GM12864 (cell line): ENCODE data around the gene FRMD1.

ENCODE experiments used
- DNase-seq: peaks from one replicate; pipeline ENCODE4 v3.0.0-alpha.2; 2011; ENCODE audit warnings: low read depth
- H3K4me3 ChIP-seq: 2 replicates; pipeline ENCODE4 v1.5.1; 2011; ENCODE audit warnings: mild to moderate bottlenecking, low read depth, low read length, control low read depth
- CTCF ChIP-seq: IDR thresholded peaks from 2 replicates; pipeline ENCODE4 v1.5.1; 2011; ENCODE audit warnings: low read depth, mild to moderate bottlenecking, moderate library complexity, low read length, control low read depth, inconsistent platforms; ENCODE audit errors: missing control alignments

FRMD1 gene

GRCh38 chr6:168049706-168050224 is 29.2 kb downstream of the FRMD1 start:
- no peak overlapping the region for H3K4me3 ChIP-seq
- no peak for TF ChIP-seq CTCF
- no peak for DNase-seq

GRCh38 chr6:168049277-168049676 is 29.7 kb downstream of the FRMD1 start:
- no peak overlapping the region for H3K4me3 ChIP-seq
- DNase-seq, result no peak

GRCh38 chr6:168048724-168049025 is 30.3 kb downstream of the FRMD1 start:
- DNase-seq, result no peak
- no peak for TF ChIP-seq CTCF
- no peak overlapping the region for H3K4me3 ChIP-seq

More at GRCh38 chr6:168049277-168049676, 29.7 kb downstream of the FRMD1 start:
- no peak for TF ChIP-seq CTCF

GRCh38 chr6:168047841-168048723 is 30.9 kb downstream of the FRMD1 start:
- no peak for TF ChIP-seq CTCF
- H3K4me3 ChIP-seq, result no peak overlapping the region
- no peak for DNase-seq

- DNase-seq, result no peak
Measured at GRCh38 chr6:168046696-168047095, 32.3 kb downstream of the FRMD1 start.

GRCh38 chr6:168045706-168046620 is 33.0 kb downstream of the FRMD1 start:
- H3K4me3 ChIP-seq, result no peak overlapping the region
- DNase-seq, result no peak
- TF ChIP-seq CTCF, result no peak

More at GRCh38 chr6:168046696-168047095, 32.3 kb downstream of the FRMD1 start:
- no peak for TF ChIP-seq CTCF
- H3K4me3 ChIP-seq, result no peak overlapping the region
